ENCODE data around the gene PCBP2.
A peak's percentile ranks its signal among the peaks of the same experiment; 100 is the strongest.
"Not testable (repeated sequence)": the region's sequence is repeated elsewhere in the genome, so short reads cannot be mapped to it uniquely, and the experiment has no call there.

The PCBP2 gene

GRCh38 chr12:53441040-53441833 lies 10.7 kb upstream of the PCBP2 start, which contains the start of gene PRR13:
TSS of gene PRR13 (plus strand) at chr12:53441734. CDS start at chr12:53442715, 981 bp downstream.
- DNase-seq (ENCODE audit: low spot score), result peak; percentile 100

DNA sequence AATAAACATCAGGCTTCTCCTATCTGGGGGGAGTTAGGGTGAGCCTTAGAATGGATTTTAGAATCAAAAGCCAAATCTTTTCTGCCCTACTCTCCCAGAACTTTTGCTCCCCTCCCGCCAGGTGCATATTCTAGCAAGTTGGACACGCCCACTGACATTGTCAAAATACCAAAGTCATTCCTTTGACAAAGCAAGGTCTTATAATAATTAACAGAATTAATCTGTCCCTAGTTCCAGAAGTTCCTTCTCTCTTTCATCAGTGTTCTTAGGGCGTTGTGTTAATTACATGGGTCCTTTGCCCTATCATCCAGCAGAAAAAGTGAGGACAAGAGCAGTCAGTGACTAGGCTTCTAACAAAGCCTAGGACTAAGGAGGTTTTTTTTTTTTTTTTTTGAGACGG lies 7.9 kb upstream of the PCBP2 start:
- DNase-seq (ENCODE audit: low spot score), result no peak

DNA sequence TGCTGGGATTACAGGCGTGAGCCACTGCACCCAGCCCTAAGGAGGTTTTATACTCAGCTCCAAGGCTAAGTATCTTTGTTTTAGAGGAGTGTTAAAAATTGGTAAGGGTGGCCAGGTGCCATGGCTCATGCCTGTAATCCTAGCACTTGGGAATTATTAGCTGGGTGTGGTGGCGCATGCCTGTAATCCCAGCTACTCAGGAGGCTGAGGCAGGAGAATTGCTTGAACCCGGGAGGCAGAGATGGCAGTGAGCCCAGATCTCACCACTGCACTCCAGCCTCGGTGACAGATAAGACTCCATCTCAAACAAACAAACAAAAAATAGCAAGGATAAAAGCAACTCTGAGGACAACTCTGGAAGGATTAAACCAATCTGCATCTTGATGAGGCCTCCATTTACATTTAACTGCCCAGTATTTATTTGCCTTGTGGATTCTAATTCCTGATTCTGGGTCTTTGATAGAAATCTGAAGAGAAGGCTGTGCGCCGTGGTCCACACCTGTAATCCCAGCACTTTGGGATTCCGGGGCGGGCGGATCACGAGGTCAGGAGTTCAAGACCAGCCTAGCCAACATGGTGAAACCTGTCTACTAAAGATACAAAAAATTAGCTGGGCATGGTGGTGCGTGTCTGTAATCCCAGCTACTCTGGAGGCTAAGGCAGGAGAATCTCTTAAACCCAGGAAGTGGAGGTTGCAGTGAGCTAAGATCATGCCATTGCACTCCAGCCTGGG lies 7.1 kb upstream of the PCBP2 start:
- DNase-seq (ENCODE audit: low spot score), result not testable (repeated sequence)

DNA sequence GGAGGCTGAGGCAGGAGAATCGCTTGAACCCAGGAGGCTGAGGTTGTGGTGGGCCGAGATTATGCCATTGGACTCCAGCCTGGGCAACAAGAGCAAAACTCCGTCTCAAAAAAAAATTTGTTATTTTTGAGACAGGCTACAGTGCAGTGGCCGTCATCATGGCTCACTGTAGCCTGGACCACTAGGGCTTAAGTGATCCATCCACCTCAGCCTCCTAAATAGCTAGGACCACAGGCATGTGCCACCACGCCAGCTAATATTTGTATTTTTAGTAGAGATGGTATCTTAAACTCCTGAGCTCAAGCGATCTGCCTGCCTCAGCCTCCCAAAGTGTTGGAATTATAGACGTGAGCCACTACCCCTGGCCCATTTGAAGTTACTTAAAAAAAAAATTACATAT lies 966 bp upstream of the PCBP2 start:
- no peak for DNase-seq (ENCODE audit: low spot score)

DNA sequence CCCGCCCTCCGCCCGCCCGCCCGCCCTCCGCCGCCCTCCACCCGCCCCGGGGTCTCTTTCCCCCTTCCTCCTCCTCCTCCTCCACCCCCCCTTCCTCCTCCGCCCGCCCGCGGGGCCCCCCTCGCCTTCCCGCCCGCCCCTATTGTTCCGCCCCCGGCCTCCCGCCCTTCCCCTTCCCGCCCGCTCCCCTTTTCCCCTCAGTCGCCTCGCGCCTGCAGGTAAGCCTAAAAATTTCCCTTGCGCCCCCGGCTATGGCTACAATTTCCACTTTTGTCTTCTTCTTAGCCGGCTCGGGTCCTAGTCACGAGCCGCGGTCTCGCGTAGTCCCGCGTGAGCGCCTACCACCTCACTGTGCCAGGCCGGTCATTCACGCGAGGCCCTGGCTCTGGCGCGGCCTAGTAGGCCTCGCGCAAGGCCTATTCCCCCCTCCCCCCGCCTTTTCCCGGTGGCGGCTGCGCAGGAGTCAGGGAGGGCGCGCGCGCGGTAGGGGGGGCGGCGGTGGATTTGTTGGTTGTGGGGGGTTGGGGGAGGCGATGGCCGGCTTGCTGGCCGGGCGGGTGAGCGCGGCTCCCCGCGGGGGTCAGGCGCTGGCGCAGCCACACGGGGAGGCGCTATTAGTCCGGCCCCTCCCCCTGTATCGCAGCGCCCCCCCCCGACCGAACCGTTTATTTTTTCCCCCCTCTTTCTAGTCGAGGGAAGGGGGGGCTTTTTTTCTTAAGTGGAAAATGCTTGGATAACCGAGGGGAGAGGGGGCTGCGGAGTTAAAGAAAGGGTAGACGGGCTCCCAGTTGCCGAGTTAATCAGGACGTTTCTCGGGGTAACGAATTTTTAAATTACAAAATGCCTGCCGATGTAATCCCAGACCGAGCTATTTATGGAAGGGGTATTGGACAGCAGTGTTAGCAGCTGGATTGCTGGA lies 516 bp downstream of the PCBP2 start:
- DNase-seq (ENCODE audit: low spot score), result peak; percentile 87

DNA sequence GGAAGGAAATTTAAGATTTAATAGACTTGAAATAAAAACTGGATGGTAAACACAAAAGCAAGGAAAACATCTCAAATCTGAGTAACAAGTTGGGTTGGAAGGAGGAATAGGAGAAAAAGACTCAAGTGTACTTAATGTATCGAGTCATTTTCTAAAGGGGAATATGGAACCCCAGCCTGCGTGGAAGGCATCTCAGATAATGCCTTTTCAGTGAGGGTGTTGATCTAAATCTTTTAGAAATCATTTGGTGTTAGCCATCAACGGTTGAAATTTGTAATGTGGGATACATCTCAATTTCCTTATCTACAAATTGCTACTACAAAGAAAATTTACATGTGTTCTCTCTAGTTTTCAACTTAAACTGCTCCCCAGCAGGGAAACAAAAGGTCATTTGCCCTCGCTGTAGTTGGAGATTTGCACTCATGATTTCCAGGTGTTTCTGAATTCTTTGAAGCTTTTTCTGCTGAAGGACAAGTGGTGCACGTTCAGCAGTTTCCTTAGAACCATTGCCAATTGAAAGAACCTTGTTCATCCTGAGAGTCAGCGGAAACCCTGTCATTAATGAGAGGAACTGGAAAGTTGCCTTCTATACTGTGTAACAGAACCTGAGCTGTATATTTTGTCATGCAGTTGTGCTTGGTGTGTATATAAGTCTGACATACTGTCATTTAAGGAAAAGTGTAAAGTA lies 2.2 kb downstream of the PCBP2 start:
- no peak for DNase-seq (ENCODE audit: low spot score)

DNA sequence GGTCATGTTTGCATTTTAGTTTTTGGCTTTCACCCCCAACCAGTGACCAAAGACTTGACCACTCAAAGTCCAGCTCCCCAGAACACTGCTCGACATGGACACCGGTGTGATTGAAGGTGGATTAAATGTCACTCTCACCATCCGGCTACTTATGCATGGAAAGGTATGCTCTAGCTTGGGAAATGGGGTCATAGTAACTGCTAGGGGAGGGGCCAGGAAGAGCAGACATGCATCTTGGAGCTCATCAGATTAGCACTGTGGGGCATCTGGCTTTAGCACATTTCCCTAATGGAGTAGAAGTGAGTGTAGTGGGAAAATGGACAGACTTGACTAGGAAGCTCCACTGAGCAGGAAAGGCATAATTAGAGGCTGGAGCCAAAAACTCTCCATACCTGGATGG lies 2.8 kb downstream of the PCBP2 start:
- DNase-seq (ENCODE audit: low spot score), result no peak

DNA sequence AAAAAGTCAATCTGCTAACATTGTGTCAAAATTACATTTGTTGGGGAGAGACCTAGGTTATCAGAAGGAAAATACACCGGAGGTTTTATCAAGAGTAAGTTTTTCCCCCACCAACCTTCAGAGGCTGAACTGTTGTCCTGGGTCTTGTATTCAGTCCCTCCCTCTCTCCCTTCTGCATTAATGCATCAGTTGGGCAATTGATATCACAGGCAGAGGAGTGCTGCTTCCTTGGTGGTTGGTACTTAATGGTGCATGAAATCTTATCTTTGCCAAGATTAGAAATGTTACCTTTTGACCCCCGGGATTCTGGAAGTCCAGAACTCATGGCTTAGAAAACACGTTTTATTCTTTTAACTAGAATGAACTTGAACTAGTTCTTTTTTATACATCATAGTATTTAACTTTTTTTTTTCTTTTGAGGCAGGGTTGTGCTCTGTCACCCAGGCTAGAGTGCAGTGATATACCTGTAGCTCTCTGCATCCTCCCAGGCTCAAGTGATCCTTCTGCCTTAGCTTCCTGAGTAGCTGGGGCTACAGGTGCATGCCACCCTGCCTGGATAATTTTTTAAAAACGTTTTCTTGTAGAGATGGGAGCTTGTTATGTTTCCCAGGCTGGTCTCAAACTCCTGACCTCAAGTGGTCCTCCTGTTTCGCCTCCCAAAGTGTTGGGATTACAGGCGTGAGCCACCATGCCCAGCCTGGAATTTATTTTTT lies 4.9 kb downstream of the PCBP2 start:
- no peak for DNase-seq (ENCODE audit: low spot score)

DNA sequence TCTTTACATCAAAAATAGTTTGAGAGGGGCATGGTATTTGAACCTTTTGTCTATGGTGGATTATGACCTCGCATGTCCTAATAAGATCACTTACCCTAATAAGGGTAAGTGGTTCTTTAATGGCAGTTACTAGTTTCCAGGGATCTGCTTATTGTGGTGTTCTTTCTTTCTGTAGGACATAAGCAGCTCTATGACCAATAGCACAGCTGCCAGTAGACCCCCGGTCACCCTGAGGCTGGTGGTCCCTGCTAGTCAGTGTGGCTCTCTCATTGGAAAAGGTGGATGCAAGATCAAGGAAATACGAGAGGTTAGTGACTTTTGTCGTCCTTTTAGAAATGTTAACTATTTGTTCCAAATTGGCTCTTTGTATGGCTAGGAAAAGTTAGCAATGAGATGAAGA lies 7.2 kb downstream of the PCBP2 start:
- DNase-seq (ENCODE audit: low spot score), result no peak

DNA sequence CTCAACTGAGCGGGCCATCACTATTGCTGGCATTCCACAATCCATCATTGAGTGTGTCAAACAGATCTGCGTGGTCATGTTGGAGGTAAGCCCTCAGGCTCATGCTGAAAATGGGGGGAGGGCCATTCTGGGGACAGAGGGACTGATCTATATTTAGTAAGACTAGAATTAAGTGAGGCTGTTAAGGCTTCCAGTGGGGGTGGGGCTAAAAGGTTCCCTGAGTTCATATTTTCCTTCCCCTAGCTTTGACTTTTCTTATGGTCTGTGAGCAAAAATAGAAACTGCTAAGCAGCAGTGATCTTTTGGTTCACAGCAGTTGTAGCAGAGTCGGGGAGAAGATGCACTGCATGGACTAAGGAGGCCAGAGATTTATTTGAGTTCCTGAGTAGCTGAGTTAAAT lies 9.2 kb downstream of the PCBP2 start:
- DNase-seq (ENCODE audit: low spot score), result no peak

GRCh38 chr12:53461591-53461990 lies 9.7 kb downstream of the PCBP2 start:
- no peak for DNase-seq (ENCODE audit: low spot score)

DNA sequence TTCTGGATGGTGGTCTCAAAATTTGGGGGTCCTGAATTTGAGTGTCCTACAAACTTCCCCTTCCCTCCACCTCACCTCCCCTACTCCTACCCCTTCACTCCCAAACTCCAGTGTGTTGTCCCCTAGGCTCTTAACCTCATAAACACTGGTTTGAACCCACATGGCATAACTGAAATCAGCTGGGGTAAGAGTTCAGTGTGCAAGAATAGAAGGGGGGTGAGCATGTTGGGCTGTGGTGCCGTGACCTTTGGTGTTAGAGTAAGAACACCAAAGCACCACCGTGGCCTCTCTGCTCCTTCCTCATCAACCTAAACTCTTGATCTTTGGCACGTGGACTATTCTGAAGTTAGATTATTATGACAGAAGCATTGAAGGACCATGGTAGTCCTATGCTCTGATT lies 11.0 kb downstream of the PCBP2 start:
- DNase-seq (ENCODE audit: low spot score), result no peak

DNA sequence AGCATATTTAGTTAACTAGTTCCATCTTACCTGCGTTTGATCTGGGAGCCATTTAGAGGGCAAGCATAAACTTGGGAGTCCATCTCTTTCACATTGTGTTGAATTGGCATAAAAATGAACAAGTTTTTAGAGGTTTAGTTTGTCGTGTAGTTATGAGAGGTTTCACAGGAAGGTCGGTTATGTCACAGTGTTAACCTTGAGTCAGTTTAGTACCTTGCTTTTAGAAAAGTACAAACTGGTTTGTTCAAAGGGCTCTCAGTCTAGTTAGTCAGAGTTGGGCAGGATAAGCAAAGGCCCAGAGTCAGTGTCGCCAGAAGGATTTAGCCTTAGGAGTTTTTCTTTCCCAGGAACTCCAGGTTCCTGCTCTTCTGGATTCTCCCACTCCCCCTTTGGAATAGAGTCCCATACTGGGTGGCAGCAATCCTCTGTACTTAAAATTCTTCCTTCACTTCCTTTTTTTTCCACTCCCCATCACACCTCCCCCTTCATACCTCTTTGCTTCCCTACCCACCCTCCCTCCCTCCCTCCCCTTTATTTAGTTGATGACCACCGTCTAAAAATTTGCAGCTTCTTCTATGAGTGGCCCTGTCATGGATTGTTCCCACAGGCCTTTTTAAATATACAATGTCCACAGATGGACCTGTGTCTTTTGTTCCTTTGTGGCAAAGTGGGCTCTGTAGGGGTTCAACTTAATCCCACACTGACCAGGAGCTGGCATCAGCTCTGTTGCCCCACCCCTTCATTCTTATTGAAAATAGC lies 12.1 kb downstream of the PCBP2 start:
- no peak for DNase-seq (ENCODE audit: low spot score)

DNA sequence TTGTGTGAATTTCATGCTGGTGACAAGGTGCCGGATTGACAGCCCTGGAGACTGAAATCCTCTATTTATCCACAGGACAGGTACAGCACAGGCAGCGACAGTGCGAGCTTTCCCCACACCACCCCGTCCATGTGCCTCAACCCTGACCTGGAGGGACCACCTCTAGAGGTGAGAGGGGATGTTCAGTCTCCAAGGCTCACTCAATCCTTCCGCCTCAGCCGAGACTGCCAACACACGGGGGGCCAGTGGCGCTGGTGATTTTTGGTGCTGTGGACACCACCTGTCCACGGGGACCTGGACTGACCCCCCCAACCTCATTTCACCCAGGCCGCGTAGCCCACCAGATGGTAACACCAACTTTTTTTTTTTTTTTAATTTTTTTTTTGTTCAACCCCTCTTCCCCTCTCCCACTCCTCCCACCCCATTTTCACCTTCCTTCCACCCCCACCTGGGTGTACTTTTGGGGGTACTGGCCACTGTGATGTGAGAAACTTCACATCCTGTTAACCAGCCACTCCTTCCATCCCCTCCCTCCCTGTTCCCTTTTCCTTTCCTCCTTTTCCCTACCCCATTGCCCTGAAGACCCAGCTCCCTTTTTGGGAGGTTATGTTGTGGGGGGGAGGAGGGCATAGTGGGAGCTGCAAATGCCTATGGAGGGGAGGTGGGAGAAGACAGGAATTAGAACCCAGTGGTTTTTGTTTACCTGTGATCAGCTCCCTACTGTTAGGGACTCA lies 12.9 kb downstream of the PCBP2 start:
- no peak for DNase-seq (ENCODE audit: low spot score)

DNA sequence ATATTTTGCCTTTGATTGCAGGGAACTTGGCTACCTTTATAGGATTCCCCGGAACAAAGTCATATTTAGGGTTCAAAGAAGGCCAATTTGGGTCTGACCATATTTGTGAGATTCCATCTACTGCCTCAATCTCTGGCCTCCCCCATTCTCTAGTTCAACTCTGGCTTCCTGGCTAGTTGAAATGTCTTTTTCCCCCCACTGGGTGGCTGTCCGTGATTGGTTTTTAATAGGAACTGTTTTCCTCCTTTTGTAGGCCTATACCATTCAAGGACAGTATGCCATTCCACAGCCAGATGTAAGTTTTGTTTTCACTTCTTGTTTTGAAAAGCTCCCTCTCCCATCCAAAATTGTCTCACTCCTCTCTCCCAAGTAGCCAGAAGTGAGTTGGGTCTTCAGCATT lies 13.8 kb downstream of the PCBP2 start:
- no peak for DNase-seq (ENCODE audit: low spot score)

- DNase-seq (ENCODE audit: low spot score), result no peak
These were observed 14.7 kb downstream of the PCBP2 start for GRCh38 chr12:53466640-53467039.

GRCh38 chr12:53467082-53467481 lies 15.2 kb downstream of the PCBP2 start:
- DNase-seq (ENCODE audit: low spot score), result no peak

GRCh38 chr12:53467880-53468279 lies 16.0 kb downstream of the PCBP2 start:
- DNase-seq (ENCODE audit: low spot score), result no peak

DNA sequence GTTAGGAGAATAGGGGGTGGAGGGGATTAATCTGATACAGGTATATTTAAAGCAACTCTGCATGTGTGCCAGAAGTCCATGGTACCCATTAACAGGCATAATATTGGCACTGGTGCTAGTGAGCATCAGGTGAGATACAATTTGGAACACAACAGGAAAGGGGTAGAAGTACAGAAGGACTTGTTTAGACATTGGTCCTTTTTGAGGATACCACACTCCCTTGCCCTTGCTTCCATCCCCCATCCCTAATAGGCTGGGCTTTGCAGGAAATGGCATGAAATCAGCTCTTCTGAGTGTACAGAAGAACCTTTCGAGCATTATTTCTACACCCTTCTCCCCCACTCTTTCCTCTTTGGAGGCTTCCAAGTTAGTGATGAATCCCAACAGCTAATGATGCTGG lies 16.4 kb downstream of the PCBP2 start:
- DNase-seq (ENCODE audit: low spot score), result no peak

All from Ammon's horn (tissue), 1 donor.